ENCODE data around the gene ADGRB2. TPM values are rescaled to one million over a fixed set of nuclear protein-coding genes. Genes with fewer than 3 reads are reported as not detected.

ADGRB2 gene
- total RNA-seq, 2 experiments from 2014 or later: 0.54 to 0.56 TPM

- no peak for TF ChIP-seq CTCF (IDR thresholded peaks at IDR 0.05)
- ChIA-PET POLR2A (interaction anchor here (3.4 kb wide), 1 partner anchor 12 kb away, joined by 14 read pairs; no protein-coding TSS in a partner anchor), CTCF (interaction anchor here (1.3 kb wide), 1 partner anchor 15 kb away, joined by 6 read pairs; no protein-coding TSS in a partner anchor)
- H3K36me3 Mint-ChIP-seq (ENCODE audit: low read depth): no peaks in the 10 kb centered on the region
- H3K27ac Mint-ChIP-seq: no peak overlapping the region
- H3K27me3 Mint-ChIP-seq: peaks cover 32% of the 10 kb centered on the region
- ATAC-seq (no peak), DNase-seq (no peak)
- no peak overlapping the region for H3K4me3 Mint-ChIP-seq
- H3K9me3 Mint-ChIP-seq: no peaks in the 10 kb centered on the region
- peaks cover 39% of the 10 kb centered on the region for H3K4me1 Mint-ChIP-seq (ENCODE audit: low read depth)
- intact Hi-C loops (cut with micrococcal nuclease): no loop called here
These were observed 10.4 kb upstream of the ADGRB2 start for GRCh38 chr1:31774495-31774894.

- Mint-ChIP-seq H3K27me3 (peaks cover 32% of the 10 kb centered on the region), H3K4me1 (ENCODE audit: low read depth) (peaks cover 45% of the 10 kb centered on the region), H3K27ac (no peak overlapping the region), H3K36me3 (ENCODE audit: low read depth) (no peaks in the 10 kb centered on the region), H3K4me3 (no peak overlapping the region), H3K9me3 (no peaks in the 10 kb centered on the region)
- POLR2A ChIA-PET: interaction anchor here (3.4 kb wide), 1 partner anchor 12 kb away, joined by 14 read pairs; no protein-coding TSS in a partner anchor
- DNase-seq: no peak
- ATAC-seq: no peak
- CTCF ChIA-PET: interaction anchor here (1.3 kb wide), 1 partner anchor 15 kb away, joined by 6 read pairs; no protein-coding TSS in a partner anchor
- intact Hi-C loops (cut with micrococcal nuclease): no loop called here
- TF ChIP-seq CTCF (IDR thresholded peaks at IDR 0.05): no peak
These were observed 9.7 kb upstream of the ADGRB2 start for GRCh38 chr1:31773861-31774260.

- ATAC-seq (peak; percentile 22), DNase-seq (no peak)
- Mint-ChIP-seq H3K36me3 (ENCODE audit: low read depth) (no peaks in the 10 kb centered on the region), H3K4me3 (peak overlapping the region; percentile 67), H3K4me1 (ENCODE audit: low read depth) (peaks cover 47% of the 10 kb centered on the region), H3K9me3 (no peaks in the 10 kb centered on the region), H3K27me3 (peaks cover 32% of the 10 kb centered on the region), H3K27ac (no peak overlapping the region)
- ChIA-PET CTCF (no interaction called here), POLR2A (interaction anchor here (3.4 kb wide), 1 partner anchor 11 kb away, joined by 14 read pairs; no protein-coding TSS in a partner anchor)
- no peak for TF ChIP-seq CTCF (IDR thresholded peaks at IDR 0.05)
- intact Hi-C loops (cut with micrococcal nuclease): no loop called here
These were observed 8.6 kb upstream of the ADGRB2 start for GRCh38 chr1:31772669-31773248.

- intact Hi-C loops (cut with micrococcal nuclease): no loop called here
- ChIA-PET POLR2A (interaction anchor here (3.4 kb wide), 1 partner anchor 10 kb away, joined by 14 read pairs; no protein-coding TSS in a partner anchor), CTCF (no interaction called here)
These were observed 7.9 kb upstream of the ADGRB2 start for GRCh38 chr1:31771891-31772668.

More at GRCh38 chr1:31771891-31772668, 7.9 kb upstream of the ADGRB2 start:
- Mint-ChIP-seq H3K4me3 (peak overlapping the region; percentile 67), H3K4me1 (ENCODE audit: low read depth) (peaks cover 47% of the 10 kb centered on the region), H3K27ac (peak overlapping the region; percentile 7), H3K9me3 (no peaks in the 10 kb centered on the region), H3K27me3 (peaks cover 32% of the 10 kb centered on the region), H3K36me3 (ENCODE audit: low read depth) (no peaks in the 10 kb centered on the region)
- no peak for TF ChIP-seq CTCF (IDR thresholded peaks at IDR 0.05)
- ATAC-seq (peak; percentile 85), DNase-seq (peak; percentile 65)
